ENCODE data around the gene PAPSS1.
"Not testable (repeated sequence)": the region's sequence is repeated elsewhere in the genome, so short reads cannot be mapped to it uniquely, and the experiment has no call there.

PAPSS1 gene

GRCh38 chr4:107725281-107725859 lies 5.3 kb upstream of the PAPSS1 start:
- no peak for DNase-seq

- not testable (repeated sequence) for DNase-seq
Observed at GRCh38 chr4:107723331-107723730, 3.3 kb upstream of the PAPSS1 start.

- DNase-seq = no peak
Observed at GRCh38 chr4:107721436-107722100, 1.5 kb upstream of the PAPSS1 start.

- DNase-seq = peak; percentile 3
Observed at GRCh38 chr4:107719207-107719921, 670 bp downstream of the PAPSS1 start.

GRCh38 chr4:107718351-107718965 lies 1.6 kb downstream of the PAPSS1 start:
- no peak for DNase-seq

GRCh38 chr4:107714256-107714655 lies 5.8 kb downstream of the PAPSS1 start:
- no peak for DNase-seq

GRCh38 chr4:107712236-107712635 lies 7.8 kb downstream of the PAPSS1 start:
- no peak for DNase-seq

- DNase-seq = no peak
Observed at GRCh38 chr4:107711831-107712230, 8.2 kb downstream of the PAPSS1 start.

- no peak for DNase-seq
Observed at GRCh38 chr4:107710493-107711459, 9.3 kb downstream of the PAPSS1 start.

- no peak for DNase-seq
Observed at GRCh38 chr4:107709916-107710315, 10.1 kb downstream of the PAPSS1 start.

GRCh38 chr4:107708225-107708624 lies 11.8 kb downstream of the PAPSS1 start:
- DNase-seq = no peak

GRCh38 chr4:107705742-107706556 lies 14.1 kb downstream of the PAPSS1 start:
- no peak for DNase-seq

GRCh38 chr4:107701565-107701964 lies 18.5 kb downstream of the PAPSS1 start:
- DNase-seq = no peak

GRCh38 chr4:107699466-107700206 lies 20.4 kb downstream of the PAPSS1 start:
- no peak for DNase-seq

- DNase-seq = not testable (repeated sequence)
Observed at GRCh38 chr4:107696187-107696586, 23.8 kb downstream of the PAPSS1 start.

GRCh38 chr4:107693132-107693531 lies 26.9 kb downstream of the PAPSS1 start:
- DNase-seq = no peak

GRCh38 chr4:107692202-107692601 lies 27.8 kb downstream of the PAPSS1 start:
- DNase-seq = no peak

- no peak for DNase-seq
Observed at GRCh38 chr4:107691378-107691777, 28.7 kb downstream of the PAPSS1 start.

- DNase-seq = no peak
Observed at GRCh38 chr4:107689912-107690587, 30.0 kb downstream of the PAPSS1 start.

- no peak for DNase-seq
Observed at GRCh38 chr4:107688421-107688820, 31.6 kb downstream of the PAPSS1 start.
